HepG2 (cell line): Measurements from ENCODE around the gene CENATAC. TPM values are rescaled to one million over a fixed set of nuclear protein-coding genes. Genes with fewer than 3 reads are reported as not detected.

Source experiments
- ARNT ChIP-seq: fragments of 450-650 bp; IDR thresholded peaks from 2 replicates; pipeline ENCODE4 v1.6.1; 2017
- HNRNPK ChIP-seq: fragments of 200-400 bp; formaldehyde crosslinking; IDR thresholded peaks from 2 replicates; pipeline ENCODE4 v1.6.1; 2018; ENCODE audit warnings: low read length, low read depth, moderate library complexity, mild to moderate bottlenecking; ENCODE audit not compliant: poor library complexity, severe bottlenecking
- ISX ChIP-seq: sonication (generic); formaldehyde crosslinking; conservative IDR thresholded peaks from 2 replicates; pipeline ENCODE4 v1.5.0; 2020; ENCODE audit warnings: missing genetic modification reagents
- KDM5A ChIP-seq: fragments of 200-600 bp; sonication (generic); IDR thresholded peaks from 2 replicates; pipeline ENCODE4 v1.7.0; 2018; ENCODE audit warnings: antibody characterized with exemption, mild to moderate bottlenecking, low read length, borderline replicate concordance
- MED13 ChIP-seq: sonication (generic); formaldehyde crosslinking; IDR thresholded peaks from 2 replicates; pipeline ENCODE4 v1.5.0; 2020; ENCODE audit warnings: missing genetic modification reagents
- NFKB2 ChIP-seq: sonication (generic); formaldehyde crosslinking; IDR thresholded peaks from 2 replicates; pipeline ENCODE4 v1.4.0; 2020; ENCODE audit warnings: missing genetic modification reagents, borderline replicate concordance
- RAD51 ChIP-seq: fragments of 450-650 bp; IDR thresholded peaks from 2 replicates; pipeline ENCODE4 v1.6.1; 2016; ENCODE audit warnings: borderline replicate concordance
- SP2 ChIP-seq: sonication (generic); formaldehyde crosslinking; IDR thresholded peaks from 2 replicates; pipeline ENCODE4 v1.5.1; 2020; ENCODE audit warnings: mild to moderate bottlenecking, missing genetic modification reagents
- TOPORS ChIP-seq: sonication (generic); formaldehyde crosslinking; IDR thresholded peaks from 2 replicates; pipeline ENCODE4 v1.8.0; 2023; ENCODE audit warnings: mild to moderate bottlenecking, missing genetic modification reagents
- ZNF224 ChIP-seq: sonication (generic); formaldehyde crosslinking; IDR thresholded peaks from 2 replicates; pipeline ENCODE4 v1.5.0; 2020; ENCODE audit warnings: mild to moderate bottlenecking, missing genetic modification reagents
- ZNF367 ChIP-seq: sonication (generic); formaldehyde crosslinking; IDR thresholded peaks from 2 replicates; pipeline ENCODE4 v1.4.0; 2020; ENCODE audit warnings: missing genetic modification reagents, borderline replicate concordance
- ZSCAN29 ChIP-seq: sonication (generic); formaldehyde crosslinking; conservative IDR thresholded peaks from 2 replicates; pipeline ENCODE4 v1.4.0; 2020; ENCODE audit warnings: mild to moderate bottlenecking, missing genetic modification reagents
- polyA plus RNA-seq, 8 experiments: library from polyadenylated mRNA; depleted of rRNA in 3 of 8; stranded (reverse) in 7 of 8; unstranded in 1 of 8; fragments of >200 nt; fragmentation: Illumina TruSeq in 4 of 8; extraction: Trizol in 4 of 8; gene quantifications; 2 replicates each; pipeline versions ENCODE4 v1.2.1 to v1.2.3, GENCODE V29; 2011 to 2016; ENCODE audit warnings: low read depth in 4 of 8, missing spikeins in 1 of 8, mixed read lengths in 1 of 8; ENCODE audit not compliant: insufficient read depth in 1 of 8
- total RNA-seq, 5 experiments: library from RNA; depleted of rRNA; stranded (reverse); fragments of >200 nt; fragmentation: Illumina TruSeq; extraction: Trizol; gene quantifications; 2 replicates each; pipeline ENCODE4 v1.2.3, GENCODE V29; 2016; ENCODE audit warnings: low read depth in 1 of 5
- TF ChIP-seq, protein P1 (sequence below): IDR thresholded peaks from 2 replicates; pipeline ENCODE4 v1.6.1; 2018; ENCODE audit warnings: missing genetic modification reagents
- TF ChIP-seq, protein P2 (sequence below): sonication (generic); formaldehyde crosslinking; IDR thresholded peaks from 2 replicates; pipeline ENCODE4 v1.4.0; 2020; ENCODE audit warnings: missing genetic modification reagents
- TF ChIP-seq, protein P3 (sequence below): sonication (generic); formaldehyde crosslinking; conservative IDR thresholded peaks from 2 replicates; pipeline ENCODE4 v1.4.0; 2020; ENCODE audit warnings: missing genetic modification reagents
- TF ChIP-seq, protein P4 (sequence below): sonication (generic); formaldehyde crosslinking; IDR thresholded peaks from 2 replicates; pipeline ENCODE4 v1.5.0; 2020; ENCODE audit warnings: mild to moderate bottlenecking, missing genetic modification reagents
- TF ChIP-seq, protein P5 (sequence below), 2 experiments: IDR thresholded peaks; 2 replicates each; pipeline ENCODE4 v1.6.1; 2011 to 2012; ENCODE audit warnings: low read length in 2 of 2, borderline replicate concordance in 1 of 2, low read depth in 1 of 2, mild to moderate bottlenecking in 1 of 2, moderate library complexity in 1 of 2

Gene CENATAC
- total and polyA plus RNA-seq, 2 of the 13 experiments (the other 11 are each of a cell fraction or from before 2014, with no cell fraction given): 21.7 to 25.0 TPM

DNA sequence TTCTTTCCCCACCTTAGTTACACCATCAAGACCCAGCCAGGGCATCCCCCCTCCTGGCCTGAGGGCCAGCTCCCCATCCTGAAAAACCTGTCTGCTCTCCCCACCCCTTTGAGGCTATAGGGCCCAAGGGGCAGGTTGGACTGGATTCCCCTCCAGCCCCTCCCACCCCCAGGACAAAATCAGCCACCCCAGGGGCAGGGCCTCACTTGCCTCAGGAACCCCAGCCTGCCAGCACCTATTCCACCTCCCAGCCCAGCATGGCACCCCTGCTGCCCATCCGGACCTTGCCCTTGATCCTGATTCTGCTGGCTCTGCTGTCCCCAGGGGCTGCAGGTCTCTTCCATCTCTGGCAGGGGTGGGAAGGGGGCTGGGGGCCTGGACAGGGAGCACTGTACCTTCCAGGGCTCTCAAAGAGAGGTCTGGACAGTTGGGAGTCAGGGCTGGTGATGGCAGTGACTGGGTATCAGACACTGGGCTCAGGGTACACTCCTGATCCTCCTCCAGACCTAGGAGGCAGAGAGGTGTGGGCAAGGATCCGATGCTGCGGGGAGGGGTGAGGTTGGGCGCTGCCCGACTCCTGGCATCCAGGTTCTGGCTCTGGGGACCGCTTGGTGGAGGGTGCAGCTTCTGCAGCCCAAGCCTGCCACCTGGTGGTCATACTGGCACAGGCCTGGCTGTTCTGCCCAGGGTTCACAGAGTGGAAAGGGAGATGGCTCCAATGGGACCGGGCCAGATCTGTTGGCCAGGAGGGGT, 41.7 kb upstream of the CENATAC start, which contains the start of gene UPK2 (continued):
- TF ChIP-seq, protein P1, sequence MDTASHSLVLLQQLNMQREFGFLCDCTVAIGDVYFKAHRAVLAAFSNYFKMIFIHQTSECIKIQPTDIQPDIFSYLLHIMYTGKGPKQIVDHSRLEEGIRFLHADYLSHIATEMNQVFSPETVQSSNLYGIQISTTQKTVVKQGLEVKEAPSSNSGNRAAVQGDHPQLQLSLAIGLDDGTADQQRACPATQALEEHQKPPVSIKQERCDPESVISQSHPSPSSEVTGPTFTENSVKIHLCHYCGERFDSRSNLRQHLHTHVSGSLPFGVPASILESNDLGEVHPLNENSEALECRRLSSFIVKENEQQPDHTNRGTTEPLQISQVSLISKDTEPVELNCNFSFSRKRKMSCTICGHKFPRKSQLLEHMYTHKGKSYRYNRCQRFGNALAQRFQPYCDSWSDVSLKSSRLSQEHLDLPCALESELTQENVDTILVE (CRISPR knock-in tag): peak; percentile 52; the same call in 1 of the 2 replicates
- peak; percentile 34; the same call in 1 of the 2 replicates for TF ChIP-seq NFKB2 (CRISPR knock-in tag)
- TF ChIP-seq, protein P2, sequence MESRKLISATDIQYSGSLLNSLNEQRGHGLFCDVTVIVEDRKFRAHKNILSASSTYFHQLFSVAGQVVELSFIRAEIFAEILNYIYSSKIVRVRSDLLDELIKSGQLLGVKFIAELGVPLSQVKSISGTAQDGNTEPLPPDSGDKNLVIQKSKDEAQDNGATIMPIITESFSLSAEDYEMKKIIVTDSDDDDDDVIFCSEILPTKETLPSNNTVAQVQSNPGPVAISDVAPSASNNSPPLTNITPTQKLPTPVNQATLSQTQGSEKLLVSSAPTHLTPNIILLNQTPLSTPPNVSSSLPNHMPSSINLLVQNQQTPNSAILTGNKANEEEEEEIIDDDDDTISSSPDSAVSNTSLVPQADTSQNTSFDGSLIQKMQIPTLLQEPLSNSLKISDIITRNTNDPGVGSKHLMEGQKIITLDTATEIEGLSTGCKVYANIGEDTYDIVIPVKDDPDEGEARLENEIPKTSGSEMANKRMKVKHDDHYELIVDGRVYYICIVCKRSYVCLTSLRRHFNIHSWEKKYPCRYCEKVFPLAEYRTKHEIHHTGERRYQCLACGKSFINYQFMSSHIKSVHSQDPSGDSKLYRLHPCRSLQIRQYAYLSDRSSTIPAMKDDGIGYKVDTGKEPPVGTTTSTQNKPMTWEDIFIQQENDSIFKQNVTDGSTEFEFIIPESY (CRISPR knock-in tag): peak; percentile 56; the same call in 1 of the 2 replicates
- TF ChIP-seq, protein P3, sequence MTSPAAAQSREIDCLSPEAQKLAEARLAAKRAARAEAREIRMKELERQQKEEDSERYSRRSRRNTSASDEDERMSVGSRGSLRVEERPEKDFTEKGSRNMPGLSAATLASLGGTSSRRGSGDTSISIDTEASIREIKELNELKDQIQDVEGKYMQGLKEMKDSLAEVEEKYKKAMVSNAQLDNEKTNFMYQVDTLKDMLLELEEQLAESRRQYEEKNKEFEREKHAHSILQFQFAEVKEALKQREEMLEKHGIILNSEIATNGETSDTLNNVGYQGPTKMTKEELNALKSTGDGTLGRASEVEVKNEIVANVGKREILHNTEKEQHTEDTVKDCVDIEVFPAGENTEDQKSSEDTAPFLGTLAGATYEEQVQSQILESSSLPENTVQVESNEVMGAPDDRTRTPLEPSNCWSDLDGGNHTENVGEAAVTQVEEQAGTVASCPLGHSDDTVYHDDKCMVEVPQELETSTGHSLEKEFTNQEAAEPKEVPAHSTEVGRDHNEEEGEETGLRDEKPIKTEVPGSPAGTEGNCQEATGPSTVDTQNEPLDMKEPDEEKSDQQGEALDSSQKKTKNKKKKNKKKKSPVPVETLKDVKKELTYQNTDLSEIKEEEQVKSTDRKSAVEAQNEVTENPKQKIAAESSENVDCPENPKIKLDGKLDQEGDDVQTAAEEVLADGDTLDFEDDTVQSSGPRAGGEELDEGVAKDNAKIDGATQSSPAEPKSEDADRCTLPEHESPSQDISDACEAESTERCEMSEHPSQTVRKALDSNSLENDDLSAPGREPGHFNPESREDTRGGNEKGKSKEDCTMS (CRISPR knock-in tag): no peak
- no peak for TF ChIP-seq HNRNPK
- TF ChIP-seq, protein P4, sequence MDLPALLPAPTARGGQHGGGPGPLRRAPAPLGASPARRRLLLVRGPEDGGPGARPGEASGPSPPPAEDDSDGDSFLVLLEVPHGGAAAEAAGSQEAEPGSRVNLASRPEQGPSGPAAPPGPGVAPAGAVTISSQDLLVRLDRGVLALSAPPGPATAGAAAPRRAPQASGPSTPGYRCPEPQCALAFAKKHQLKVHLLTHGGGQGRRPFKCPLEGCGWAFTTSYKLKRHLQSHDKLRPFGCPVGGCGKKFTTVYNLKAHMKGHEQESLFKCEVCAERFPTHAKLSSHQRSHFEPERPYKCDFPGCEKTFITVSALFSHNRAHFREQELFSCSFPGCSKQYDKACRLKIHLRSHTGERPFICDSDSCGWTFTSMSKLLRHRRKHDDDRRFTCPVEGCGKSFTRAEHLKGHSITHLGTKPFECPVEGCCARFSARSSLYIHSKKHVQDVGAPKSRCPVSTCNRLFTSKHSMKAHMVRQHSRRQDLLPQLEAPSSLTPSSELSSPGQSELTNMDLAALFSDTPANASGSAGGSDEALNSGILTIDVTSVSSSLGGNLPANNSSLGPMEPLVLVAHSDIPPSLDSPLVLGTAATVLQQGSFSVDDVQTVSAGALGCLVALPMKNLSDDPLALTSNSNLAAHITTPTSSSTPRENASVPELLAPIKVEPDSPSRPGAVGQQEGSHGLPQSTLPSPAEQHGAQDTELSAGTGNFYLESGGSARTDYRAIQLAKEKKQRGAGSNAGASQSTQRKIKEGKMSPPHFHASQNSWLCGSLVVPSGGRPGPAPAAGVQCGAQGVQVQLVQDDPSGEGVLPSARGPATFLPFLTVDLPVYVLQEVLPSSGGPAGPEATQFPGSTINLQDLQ: no peak
- TF ChIP-seq ARNT: no peak
- TF ChIP-seq KDM5A: no peak
- TF ChIP-seq TOPORS (CRISPR knock-in tag): no peak
- no peak for TF ChIP-seq ZNF367 (CRISPR knock-in tag)
- no peak for TF ChIP-seq RAD51
- TF ChIP-seq, protein P5, sequence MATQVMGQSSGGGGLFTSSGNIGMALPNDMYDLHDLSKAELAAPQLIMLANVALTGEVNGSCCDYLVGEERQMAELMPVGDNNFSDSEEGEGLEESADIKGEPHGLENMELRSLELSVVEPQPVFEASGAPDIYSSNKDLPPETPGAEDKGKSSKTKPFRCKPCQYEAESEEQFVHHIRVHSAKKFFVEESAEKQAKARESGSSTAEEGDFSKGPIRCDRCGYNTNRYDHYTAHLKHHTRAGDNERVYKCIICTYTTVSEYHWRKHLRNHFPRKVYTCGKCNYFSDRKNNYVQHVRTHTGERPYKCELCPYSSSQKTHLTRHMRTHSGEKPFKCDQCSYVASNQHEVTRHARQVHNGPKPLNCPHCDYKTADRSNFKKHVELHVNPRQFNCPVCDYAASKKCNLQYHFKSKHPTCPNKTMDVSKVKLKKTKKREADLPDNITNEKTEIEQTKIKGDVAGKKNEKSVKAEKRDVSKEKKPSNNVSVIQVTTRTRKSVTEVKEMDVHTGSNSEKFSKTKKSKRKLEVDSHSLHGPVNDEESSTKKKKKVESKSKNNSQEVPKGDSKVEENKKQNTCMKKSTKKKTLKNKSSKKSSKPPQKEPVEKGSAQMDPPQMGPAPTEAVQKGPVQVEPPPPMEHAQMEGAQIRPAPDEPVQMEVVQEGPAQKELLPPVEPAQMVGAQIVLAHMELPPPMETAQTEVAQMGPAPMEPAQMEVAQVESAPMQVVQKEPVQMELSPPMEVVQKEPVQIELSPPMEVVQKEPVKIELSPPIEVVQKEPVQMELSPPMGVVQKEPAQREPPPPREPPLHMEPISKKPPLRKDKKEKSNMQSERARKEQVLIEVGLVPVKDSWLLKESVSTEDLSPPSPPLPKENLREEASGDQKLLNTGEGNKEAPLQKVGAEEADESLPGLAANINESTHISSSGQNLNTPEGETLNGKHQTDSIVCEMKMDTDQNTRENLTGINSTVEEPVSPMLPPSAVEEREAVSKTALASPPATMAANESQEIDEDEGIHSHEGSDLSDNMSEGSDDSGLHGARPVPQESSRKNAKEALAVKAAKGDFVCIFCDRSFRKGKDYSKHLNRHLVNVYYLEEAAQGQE (IDR thresholded peaks at IDR 0.05; ENCODE audit: borderline replicate concordance in 1 of 2, low read depth in 1 of 2, low read length in 2 of 2): no peak
- TF ChIP-seq MED13: no peak
- TF ChIP-seq ZSCAN29 (CRISPR knock-in tag): no peak
- no peak for TF ChIP-seq ZNF224 (CRISPR knock-in tag)
- no peak for TF ChIP-seq SP2 (CRISPR knock-in tag)
- TF ChIP-seq ISX (CRISPR knock-in tag): no peak
